Esophagus muscularis mucosa (tissue), 3 donors: ENCODE results near the gene UNC5CL.

Experiments
- CTCF ChIP-seq, 3 experiments: fragments of 200-600 bp in 2 of 3; fragments of 450-650 bp in 1 of 3; sonication (generic) in 2 of 3; IDR thresholded peaks; one replicate each; pipeline ENCODE4 v1.5.1; 2017 to 2019; ENCODE audit warnings: antibody characterized with exemption in 3 of 3, mild to moderate bottlenecking in 2 of 3, moderate library complexity in 1 of 3
- POLR2AphosphoS5 ChIP-seq, 2 donors: sonication (generic); formaldehyde crosslinking; IDR thresholded peaks; one replicate each; pipeline ENCODE4 v1.6.1; 2017; ENCODE audit warnings: antibody characterized with exemption in 2 of 2

- TF ChIP-seq CTCF (IDR thresholded peaks at IDR 0.05) (no peak), POLR2AphosphoS5 (IDR thresholded peaks at IDR 0.05) (no peak)
These were observed 12.9 kb upstream of the UNC5CL start for GRCh38 chr6:41051873-41052272.
